ENCODE data around the gene TBC1D23. TPM values are rescaled to one million over a fixed set of nuclear protein-coding genes. Genes with fewer than 3 reads are reported as not detected.

The TBC1D23 gene
- total and polyA plus RNA-seq, 2 experiments from 2014 or later = 27.1 to 61.9 TPM

DNA sequence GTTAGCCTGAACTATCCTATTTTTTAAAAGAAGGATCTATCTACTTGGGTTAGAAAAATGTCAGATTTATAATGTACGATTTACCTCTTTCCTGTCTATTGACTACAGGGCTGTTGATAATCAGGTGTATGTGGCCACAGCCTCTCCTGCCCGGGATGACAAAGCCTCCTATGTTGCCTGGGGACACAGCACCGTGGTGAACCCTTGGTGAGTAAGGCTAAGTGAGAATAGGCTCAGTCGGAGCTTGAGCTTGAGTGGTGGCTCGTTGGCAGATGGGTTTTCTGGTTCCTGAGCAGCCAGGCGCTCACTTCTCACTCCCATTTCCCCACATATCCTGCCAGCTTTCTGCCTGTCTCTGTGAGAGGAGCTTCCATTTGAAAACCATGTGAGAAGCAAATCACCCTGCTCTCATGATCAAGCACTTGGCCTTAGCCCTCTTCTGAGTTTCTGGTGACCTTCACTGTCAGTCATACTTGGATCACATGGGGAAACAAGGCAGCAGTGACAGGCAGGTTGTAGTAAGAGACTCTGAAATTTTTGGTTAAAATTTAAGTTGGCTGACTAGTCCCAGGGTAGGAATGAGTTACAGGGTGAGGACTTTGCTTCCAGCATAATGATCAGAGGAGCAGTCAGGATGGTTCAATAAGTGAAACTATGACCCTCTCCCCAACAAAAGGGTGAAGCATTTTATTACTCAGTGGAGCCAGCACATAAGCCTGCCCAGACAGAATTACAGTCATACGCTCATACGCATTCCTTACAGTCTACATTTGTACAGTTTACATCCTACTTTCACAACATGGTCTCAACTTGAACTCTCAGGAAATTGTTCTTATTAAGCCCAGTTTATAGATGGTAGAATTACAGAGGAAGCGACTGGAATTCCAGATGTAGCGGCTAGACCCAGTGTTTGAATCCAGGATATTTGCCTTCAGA lies 91.8 kb downstream of the TBC1D23 start:
- H3K79me2 ChIP-seq = no peaks in the 10 kb centered on the region
- no peaks in the 10 kb centered on the region for H3K9me3 ChIP-seq (ENCODE audit: low read depth)
- no peaks in the 10 kb centered on the region for H3K27me3 ChIP-seq
- 80% methylated on average over 10 of the region's 10 CpGs for WGBS (ENCODE audit: low lambda C conversion rate, missing lambda C conversion rate)
- peak; percentile 18 for DNase-seq (ENCODE audit: low spot score)
- H3K9me2 ChIP-seq (replicated peaks; ENCODE audit: insufficient read depth) = no peaks in the 10 kb centered on the region
- H3K4me2 ChIP-seq = peak overlapping the region; percentile 38
- no peaks in the 10 kb centered on the region for H3K36me3 ChIP-seq (replicated peaks; ENCODE audit: insufficient read depth, low read depth)
- peak overlapping the region; percentile 71 for H3K27ac ChIP-seq
- H2AFZ ChIP-seq = no peak overlapping the region
- H3K4me1 ChIP-seq (ENCODE audit: insufficient read depth) = no peaks in the 10 kb centered on the region
- no peak overlapping the region for H3K4me3 ChIP-seq
- TF ChIP-seq EZH2phosphoT487 (IDR thresholded peaks at IDR 0.05; ENCODE audit: low read depth, severe bottlenecking, unreplicated experiment) (no peak), EZH2 (IDR thresholded peaks at IDR 0.05; ENCODE audit: borderline replicate concordance) (no peak)
- TF ChIP-seq, protein P1, sequence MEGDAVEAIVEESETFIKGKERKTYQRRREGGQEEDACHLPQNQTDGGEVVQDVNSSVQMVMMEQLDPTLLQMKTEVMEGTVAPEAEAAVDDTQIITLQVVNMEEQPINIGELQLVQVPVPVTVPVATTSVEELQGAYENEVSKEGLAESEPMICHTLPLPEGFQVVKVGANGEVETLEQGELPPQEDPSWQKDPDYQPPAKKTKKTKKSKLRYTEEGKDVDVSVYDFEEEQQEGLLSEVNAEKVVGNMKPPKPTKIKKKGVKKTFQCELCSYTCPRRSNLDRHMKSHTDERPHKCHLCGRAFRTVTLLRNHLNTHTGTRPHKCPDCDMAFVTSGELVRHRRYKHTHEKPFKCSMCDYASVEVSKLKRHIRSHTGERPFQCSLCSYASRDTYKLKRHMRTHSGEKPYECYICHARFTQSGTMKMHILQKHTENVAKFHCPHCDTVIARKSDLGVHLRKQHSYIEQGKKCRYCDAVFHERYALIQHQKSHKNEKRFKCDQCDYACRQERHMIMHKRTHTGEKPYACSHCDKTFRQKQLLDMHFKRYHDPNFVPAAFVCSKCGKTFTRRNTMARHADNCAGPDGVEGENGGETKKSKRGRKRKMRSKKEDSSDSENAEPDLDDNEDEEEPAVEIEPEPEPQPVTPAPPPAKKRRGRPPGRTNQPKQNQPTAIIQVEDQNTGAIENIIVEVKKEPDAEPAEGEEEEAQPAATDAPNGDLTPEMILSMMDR (IDR thresholded peaks at IDR 0.05; ENCODE audit: poor library complexity) = no peak
- H4K20me1 ChIP-seq (ENCODE audit: insufficient read depth, poor library complexity, severe bottlenecking) = no peaks in the 10 kb centered on the region

DNA sequence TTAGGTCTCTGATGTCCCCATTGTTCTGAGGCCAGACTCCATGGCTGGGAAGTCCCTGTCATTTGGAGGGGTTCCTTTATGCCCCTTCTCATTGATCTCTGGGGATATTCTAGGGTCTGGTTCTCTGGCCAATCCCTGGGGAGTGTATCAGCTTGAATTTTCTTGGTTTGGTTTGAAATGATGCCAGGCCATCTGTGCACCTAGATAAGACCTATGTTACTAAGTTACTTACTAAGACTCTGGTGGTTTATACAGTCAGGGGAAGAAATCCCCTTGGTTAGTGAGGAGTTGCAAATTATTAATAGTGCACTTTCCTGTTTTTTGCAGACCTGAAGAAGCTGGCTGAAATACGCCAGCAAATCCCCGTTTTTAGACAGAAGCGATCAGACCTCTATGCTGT lies 94.1 kb downstream of the TBC1D23 start:
- no peaks in the 10 kb centered on the region for H3K4me1 ChIP-seq (ENCODE audit: insufficient read depth)
- no peak overlapping the region for H3K27ac ChIP-seq
- H3K36me3 ChIP-seq (replicated peaks; ENCODE audit: insufficient read depth, low read depth) = no peaks in the 10 kb centered on the region
- DNase-seq (ENCODE audit: low spot score) = no peak
- no peaks in the 10 kb centered on the region for H4K20me1 ChIP-seq (ENCODE audit: insufficient read depth, poor library complexity, severe bottlenecking)
- H3K9me2 ChIP-seq (replicated peaks; ENCODE audit: insufficient read depth) = no peaks in the 10 kb centered on the region
- no peak overlapping the region for H3K4me2 ChIP-seq
- TF ChIP-seq EZH2phosphoT487 (IDR thresholded peaks at IDR 0.05; ENCODE audit: low read depth, severe bottlenecking, unreplicated experiment) (no peak), EZH2 (IDR thresholded peaks at IDR 0.05; ENCODE audit: borderline replicate concordance) (no peak)
- TF ChIP-seq, protein P1 (IDR thresholded peaks at IDR 0.05; ENCODE audit: poor library complexity) = no peak
- no peaks in the 10 kb centered on the region for H3K79me2 ChIP-seq
- H2AFZ ChIP-seq = no peak overlapping the region
- no peak overlapping the region for H3K4me3 ChIP-seq
- WGBS (ENCODE audit: low lambda C conversion rate, missing lambda C conversion rate) = 92% methylated on average over 3 of the region's 3 CpGs
- no peaks in the 10 kb centered on the region for H3K9me3 ChIP-seq (ENCODE audit: low read depth)
- H3K27me3 ChIP-seq = no peaks in the 10 kb centered on the region

DNA sequence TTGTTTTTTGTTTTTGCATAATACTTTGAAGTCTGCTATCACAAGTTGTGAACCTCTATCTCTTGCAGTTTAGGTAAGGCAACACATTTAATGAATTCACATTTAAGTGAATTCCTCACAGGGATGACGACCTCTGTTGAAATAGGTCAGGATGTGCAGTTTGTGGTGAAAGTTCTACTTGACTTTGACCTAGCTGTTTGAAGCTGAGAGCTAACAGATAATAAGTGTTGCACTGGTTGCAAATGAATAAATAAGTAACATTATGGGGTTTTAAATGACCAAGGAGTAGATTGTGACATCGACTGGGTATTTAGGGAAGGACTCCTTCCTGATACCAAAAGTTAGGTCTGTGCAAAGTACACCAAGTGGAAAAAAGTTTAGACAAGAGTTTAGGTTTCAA lies 97.6 kb downstream of the TBC1D23 start:
- H3K9me3 ChIP-seq (ENCODE audit: low read depth) = no peaks in the 10 kb centered on the region
- no peaks in the 10 kb centered on the region for H3K79me2 ChIP-seq
- no peak overlapping the region for H3K4me2 ChIP-seq
- no peak for DNase-seq (ENCODE audit: low spot score)
- no peak overlapping the region for H3K4me3 ChIP-seq
- H3K9me2 ChIP-seq (replicated peaks; ENCODE audit: insufficient read depth) = no peaks in the 10 kb centered on the region
- H3K4me1 ChIP-seq (ENCODE audit: insufficient read depth) = no peaks in the 10 kb centered on the region
- WGBS (ENCODE audit: low lambda C conversion rate, missing lambda C conversion rate) = 86% methylated on average over 2 of the region's 2 CpGs
- no peak for TF ChIP-seq EZH2 (IDR thresholded peaks at IDR 0.05; ENCODE audit: borderline replicate concordance)
- no peak for TF ChIP-seq EZH2phosphoT487 (IDR thresholded peaks at IDR 0.05; ENCODE audit: low read depth, severe bottlenecking, unreplicated experiment)
- TF ChIP-seq, protein P1 (IDR thresholded peaks at IDR 0.05; ENCODE audit: poor library complexity) = no peak
- no peak overlapping the region for H2AFZ ChIP-seq
- no peaks in the 10 kb centered on the region for H3K27me3 ChIP-seq
- H3K27ac ChIP-seq = peak overlapping the region; percentile 8
- H3K36me3 ChIP-seq (replicated peaks; ENCODE audit: insufficient read depth, low read depth) = no peaks in the 10 kb centered on the region
- no peaks in the 10 kb centered on the region for H4K20me1 ChIP-seq (ENCODE audit: insufficient read depth, poor library complexity, severe bottlenecking)
